LNCaP clone FGC (cell line): ENCODE results near the gene SLC49A3.
"Not testable (repeated sequence)": the region's sequence is repeated elsewhere in the genome, so short reads cannot be mapped to it uniquely, and the experiment has no call there.

Experiments
- DNase-seq: peaks from one replicate; pipeline ENCODE4 v3.0.0-alpha.2; 2011; ENCODE audit warnings: low read depth
- H3K4me3 ChIP-seq: 2 replicates; pipeline ENCODE4 v1.5.1; 2011; ENCODE audit warnings: mild to moderate bottlenecking, low read depth, low read length, control low read depth
- CTCF ChIP-seq: IDR thresholded peaks from 2 replicates; pipeline ENCODE4 v1.5.1; 2012; ENCODE audit warnings: mild to moderate bottlenecking; ENCODE audit not compliant: control insufficient read depth, insufficient read depth; ENCODE audit errors: extremely low read depth

Gene SLC49A3

GRCh38 chr4:710916-711315, 22.0 kb upstream of the SLC49A3 start:
- no peak overlapping the region for H3K4me3 ChIP-seq
- no peak for TF ChIP-seq CTCF
- DNase-seq, result no peak

- no peak for TF ChIP-seq CTCF
- H3K4me3 ChIP-seq, result no peak overlapping the region
- no peak for DNase-seq
Observed at GRCh38 chr4:710116-710515, 21.2 kb upstream of the SLC49A3 start.

GRCh38 chr4:709348-709747, 20.4 kb upstream of the SLC49A3 start:
- no peak for TF ChIP-seq CTCF
- DNase-seq, result no peak
- H3K4me3 ChIP-seq, result no peak overlapping the region

GRCh38 chr4:708631-708933, 19.6 kb upstream of the SLC49A3 start:
- TF ChIP-seq CTCF, result no peak
- DNase-seq, result no peak
- no peak overlapping the region for H3K4me3 ChIP-seq

- no peak for DNase-seq
- H3K4me3 ChIP-seq, result no peak overlapping the region
- no peak for TF ChIP-seq CTCF
Observed at GRCh38 chr4:707929-708630, 19.1 kb upstream of the SLC49A3 start.

GRCh38 chr4:706834-707598, 18.1 kb upstream of the SLC49A3 start:
- TF ChIP-seq CTCF, result no peak
- DNase-seq, result no peak
- peak overlapping the region; percentile 78 for H3K4me3 ChIP-seq

- peak overlapping the region; percentile 78 for H3K4me3 ChIP-seq
- not testable (repeated sequence) for DNase-seq
Observed at GRCh38 chr4:706083-706633, 17.2 kb upstream of the SLC49A3 start.
